ENCODE results near the gene GRIN2A.

The GRIN2A gene
- total RNA-seq: 0.07 to 0.31 reads per million in 2 donors

GRCh38 chr16:10182222-10183053 lies at the start of gene GRIN2A:
TSS of gene GRIN2A (minus strand) at chr16:10182428. CDS start at chr16:10180411, 2,017 bp downstream.
- no peak for DNase-seq

GRCh38 chr16:10231563-10231962 lies 49.3 kb upstream of the GRIN2A start:
- no peak for DNase-seq

- DNase-seq: peak in 1 of 5 experiments; percentile 6
Observed at GRCh38 chr16:10228779-10229178, 46.6 kb upstream of the GRIN2A start.

- no peak for DNase-seq
Observed at GRCh38 chr16:10226987-10227306, 44.7 kb upstream of the GRIN2A start.

GRCh38 chr16:10226141-10226986 lies 44.1 kb upstream of the GRIN2A start:
- DNase-seq: no peak

- no peak for DNase-seq
Observed at GRCh38 chr16:10225653-10226052, 43.4 kb upstream of the GRIN2A start.

- DNase-seq: no peak
Observed at GRCh38 chr16:10224850-10225249, 42.6 kb upstream of the GRIN2A start.

- no peak for DNase-seq
Observed at GRCh38 chr16:10220942-10221341, 38.7 kb upstream of the GRIN2A start.

- DNase-seq: no peak
Observed at GRCh38 chr16:10219742-10220141, 37.5 kb upstream of the GRIN2A start.

- DNase-seq: no peak
Observed at GRCh38 chr16:10218490-10219206, 36.4 kb upstream of the GRIN2A start.

- DNase-seq: no peak
Observed at GRCh38 chr16:10213748-10214147, 31.5 kb upstream of the GRIN2A start.

- DNase-seq: no peak
Observed at GRCh38 chr16:10210944-10211343, 28.7 kb upstream of the GRIN2A start.

- DNase-seq: no peak
Observed at GRCh38 chr16:10206865-10207264, 24.6 kb upstream of the GRIN2A start.

- DNase-seq: no peak
Observed at GRCh38 chr16:10206215-10206614, 24.0 kb upstream of the GRIN2A start.

- no peak for DNase-seq
Observed at GRCh38 chr16:10205688-10206087, 23.5 kb upstream of the GRIN2A start.

- no peak for DNase-seq
Observed at GRCh38 chr16:10202649-10203048, 20.4 kb upstream of the GRIN2A start.

- DNase-seq: no peak
Observed at GRCh38 chr16:10200637-10201586, 18.7 kb upstream of the GRIN2A start.

GRCh38 chr16:10196999-10197398 lies 14.8 kb upstream of the GRIN2A start:
- no peak for DNase-seq

GRCh38 chr16:10191096-10191495 lies 8.9 kb upstream of the GRIN2A start:
- DNase-seq: no peak

GRCh38 chr16:10189861-10190390 lies 7.7 kb upstream of the GRIN2A start:
- DNase-seq: no peak

- no peak for DNase-seq
Observed at GRCh38 chr16:10188236-10188635, 6.0 kb upstream of the GRIN2A start.

Measured in T-helper 2 cell (primary cell).